PC-3 (cell line): ENCODE data around the gene HOGA1. TPM values are rescaled to one million over a fixed set of nuclear protein-coding genes. Genes with fewer than 3 reads are reported as not detected.
"Not testable (repeated sequence)": the region's sequence is repeated elsewhere in the genome, so short reads cannot be mapped to it uniquely, and the experiment has no call there.

Experiments
- ATAC-seq: fragments of 200-7000 bp; cut with Tn5 transposase; 2 replicates; pipeline ENCODE4 v1.9.1; 2020; ENCODE audit warnings: mild to moderate bottlenecking, moderate library complexity
- BruUV-seq: library from RNA; stranded (reverse); fragments of 400-500 nt; replicated peaks from 2 replicates; lab custom pipeline; 2021; lab: Mats Ljungman, UMichigan
- CTCF ChIA-PET: fragments of 300-600 bp; sonication (Branson Sonifier 250); formaldehyde crosslinking; loops from one replicate; lab custom pipeline; 2022; ENCODE audit warnings: antibody characterized with exemption; lab: Charles Lee
- POLR2A ChIA-PET: fragments of 300-600 bp; sonication (Branson Sonifier 250); formaldehyde crosslinking; loops from one replicate; lab custom pipeline; 2022; ENCODE audit warnings: antibody characterized with exemption; ENCODE audit not compliant: unreplicated experiment; lab: Charles Lee
- DNase-seq: peaks from one replicate; pipeline ENCODE4 v3.0.0-alpha.2; 2015
- H2AFZ ChIP-seq: fragments of 300-600 bp; sonication (generic); 2 replicates; pipeline ENCODE4 v1.6.0; 2016; ENCODE audit warnings: antibody characterized with exemption, low read length
- H3F3A ChIP-seq: fragments of 300-600 bp; sonication (generic); one replicate; pipeline ENCODE4 v1.6.0; 2017; ENCODE audit warnings: antibody characterized with exemption, low read length, control low read depth, mild to moderate bottlenecking; ENCODE audit not compliant: unreplicated experiment
- H3K27ac ChIP-seq: fragments of 300-600 bp; sonication (generic); 2 replicates; pipeline ENCODE4 v1.5.1; 2016; ENCODE audit warnings: mild to moderate bottlenecking, low read length
- H3K27me3 ChIP-seq: fragments of 300-600 bp; sonication (generic); 2 replicates; pipeline ENCODE4 v1.6.1; 2016; ENCODE audit warnings: low read length, mixed read lengths
- H3K36me3 ChIP-seq: fragments of 300-600 bp; sonication (generic); 2 replicates; pipeline ENCODE4 v1.6.1; 2016; ENCODE audit warnings: low read depth, mixed run types, low read length, mixed read lengths
- H3K4me1 ChIP-seq: fragments of 300-600 bp; sonication (generic); 2 replicates; pipeline ENCODE4 v1.5.1; 2016; ENCODE audit warnings: low read length; ENCODE audit not compliant: insufficient read depth
- H3K4me2 ChIP-seq: fragments of 300-600 bp; sonication (generic); 2 replicates; pipeline ENCODE4 v1.6.0; 2016; ENCODE audit warnings: low read length
- H3K4me3 ChIP-seq: fragments of 300-600 bp; sonication (generic); 2 replicates; pipeline ENCODE4 v1.5.1; 2016; ENCODE audit warnings: mild to moderate bottlenecking, low read length, mixed read lengths
- H3K79me2 ChIP-seq: fragments of 300-600 bp; sonication (generic); 2 replicates; pipeline ENCODE4 v1.6.1; 2017; ENCODE audit warnings: low read length, mixed read lengths
- H3K9ac ChIP-seq: fragments of 300-600 bp; sonication (generic); 2 replicates; pipeline ENCODE4 v1.6.0; 2016; ENCODE audit warnings: mild to moderate bottlenecking, low read length
- H3K9me2 ChIP-seq: fragments of 300-600 bp; sonication (generic); replicated peaks from 2 replicates; pipeline ENCODE4 v1.6.1; 2016; ENCODE audit warnings: mixed run types, low read length, mixed read lengths
- H3K9me3 ChIP-seq: fragments of 300-600 bp; sonication (generic); 2 replicates; pipeline ENCODE4 v1.6.1; 2016; ENCODE audit warnings: low read length, mixed read lengths
- H4K20me1 ChIP-seq: fragments of 300-600 bp; sonication (generic); 2 replicates; pipeline ENCODE4 v1.6.1; 2016; ENCODE audit warnings: low read length, mixed read lengths
- CTCF ChIP-seq: fragments of 300-600 bp; sonication (generic); conservative IDR thresholded peaks from 2 replicates; pipeline ENCODE4 v1.5.1; 2017; ENCODE audit warnings: antibody characterized with exemption, low read depth, mild to moderate bottlenecking, low read length
- EZH2 ChIP-seq: fragments of 300-600 bp; sonication (generic); IDR thresholded peaks from one replicate; pipeline ENCODE4 v1.6.1; 2017; ENCODE audit warnings: antibody characterized with exemption, mild to moderate bottlenecking, low read length; ENCODE audit not compliant: unreplicated experiment
- EZH2phosphoT487 ChIP-seq: fragments of 300-600 bp; sonication (generic); IDR thresholded peaks from 2 replicates; pipeline ENCODE4 v1.6.1; 2018; ENCODE audit warnings: mild to moderate bottlenecking, antibody characterized with exemption, low read length, borderline replicate concordance
- intact Hi-C: fragments of 100-400 bp; cut with micrococcal nuclease; formaldehyde crosslinking; loops from 2 replicates; pipeline ENCODE4 v1.9.0; 2023
- total RNA-seq: library from RNA; depleted of rRNA; stranded (reverse); fragments of >200 nt; gene quantifications from 2 replicates; pipeline ENCODE4 v1.2.3, GENCODE V29; 2014

Gene HOGA1
- total RNA-seq, 1 experiment from 2014 or later, result 0.15 TPM

GRCh38 chr10:97648562-97649404, 64.6 kb downstream of the HOGA1 start:
- peak; percentile 95 for ATAC-seq
- Histone ChIP-seq H3K36me3 (peaks cover 36% of the 10 kb centered on the region), H3K4me1 (peaks cover 61% of the 10 kb centered on the region), H3K4me2 (peak overlapping the region; percentile 72), H3F3A (peaks cover 5% of the 10 kb centered on the region), H2AFZ (no peak overlapping the region), H3K9me2 (no peaks in the 10 kb centered on the region), H3K79me2 (peaks cover 57% of the 10 kb centered on the region), H3K9ac (peak overlapping the region; percentile 35), H4K20me1 (no peaks in the 10 kb centered on the region), H3K27me3 (no peaks in the 10 kb centered on the region), H3K9me3 (no peaks in the 10 kb centered on the region), H3K4me3 (peak overlapping the region; percentile 46), H3K27ac (peak overlapping the region; percentile 84)
- DNase-seq, result peak; percentile 91
- ChIA-PET CTCF (interaction anchor here (1.0 kb wide), 1 partner anchor 28 kb away, joined by 3 read pairs; no protein-coding TSS in a partner anchor), POLR2A (interaction anchor here (0.5 kb wide), 1 partner anchor 65 kb away, joined by 3 read pairs; the partner anchor contains the start of gene MARVELD1)
- intact Hi-C loops, result loop anchor here (5.0 kb wide), 1 partner anchor 39 kb away; the partner anchor contains the start of gene AVPI1
- TSS peak; percentile 92 for BruUV-seq
- TF ChIP-seq EZH2 (no peak), CTCF (no peak), EZH2phosphoT487 (no peak)

- Histone ChIP-seq H3K9ac (peak overlapping the region; percentile 18; the same call in 1 of the 2 replicates), H3K4me1 (peaks cover 65% of the 10 kb centered on the region), H3K4me2 (peak overlapping the region; percentile 40), H3K36me3 (peaks cover 33% of the 10 kb centered on the region), H3K4me3 (peak overlapping the region; percentile 29; the same call in 1 of the 2 replicates), H3K27ac (peak overlapping the region; percentile 84), H3K79me2 (peaks cover 51% of the 10 kb centered on the region)
- not testable (repeated sequence) for H4K20me1 ChIP-seq, H2AFZ ChIP-seq, BruUV-seq, DNase-seq, H3K9me3 ChIP-seq, ATAC-seq, H3K9me2 ChIP-seq, H3K27me3 ChIP-seq, H3F3A ChIP-seq
- intact Hi-C loops, result loop anchor here (5.0 kb wide), 1 partner anchor 38 kb away; the partner anchor contains the start of gene AVPI1
- CTCF ChIA-PET, result interaction anchor here (1.0 kb wide), 1 partner anchor 28 kb away, joined by 3 read pairs; no protein-coding TSS in a partner anchor
- POLR2A ChIA-PET, result interaction anchor here (0.5 kb wide), 1 partner anchor 64 kb away, joined by 3 read pairs; the partner anchor contains the start of gene MARVELD1
Measured at GRCh38 chr10:97649405-97649750, 65.2 kb downstream of the HOGA1 start.

GRCh38 chr10:97650726-97651125, 66.5 kb downstream of the HOGA1 start:
- Histone ChIP-seq H3K79me2 (peaks cover 43% of the 10 kb centered on the region), H2AFZ (no peak overlapping the region), H3K9me2 (no peaks in the 10 kb centered on the region), H3K9ac (peak overlapping the region; percentile 50; the same call in 1 of the 2 replicates), H3K9me3 (no peaks in the 10 kb centered on the region), H3K4me2 (0 out of 2 replicates have a peak overlapping the region, but pooled peaks have one; percentile 53), H3K36me3 (peaks cover 27% of the 10 kb centered on the region), H3F3A (peaks cover 5% of the 10 kb centered on the region), H3K27ac (peak overlapping the region; percentile 84), H3K4me3 (no peak overlapping the region), H3K27me3 (no peaks in the 10 kb centered on the region), H4K20me1 (no peaks in the 10 kb centered on the region), H3K4me1 (peaks cover 65% of the 10 kb centered on the region)
- DNase-seq, result no peak
- intact Hi-C loops, result no loop called here
- no peak for ATAC-seq
- CTCF ChIA-PET, result no interaction called here
- POLR2A ChIA-PET, result no interaction called here
- TF ChIP-seq EZH2phosphoT487 (no peak), CTCF (no peak), EZH2 (no peak)
- no TSS peak for BruUV-seq
